Right ventricle myocardium inferior (tissue), 1 donor: ENCODE results near the gene DNAJB7. TPM values are rescaled to one million over a fixed set of nuclear protein-coding genes. Genes with fewer than 3 reads are reported as not detected.

Experiments
- microRNA-seq: library from miRNA; unstranded; fragments of <30 nt; microRNA quantifications from one replicate; pipeline ENCODE4 v1.2.0, GENCODE V29; 2020
- total RNA-seq: library from RNA; stranded (reverse); fragmentation: NEBNext Ultra II Directional; extraction: Animal tissue kit (Norgen Biotek cat#: 25700); gene quantifications from one replicate; pipeline ENCODE4 v1.2.1, GENCODE V29; 2021
- donor health status: DM: no; HTN: yes; CAD: no; lungs with severe emphysema.

The DNAJB7 gene
- total RNA-seq, 1 donor from 2014 or later = not detected

Small RNA genes lying within 50 kb of the gene (microRNA-seq; reads per million reads assigned to microRNA genes)
- gene MIR4766 = not detected

Other genes starting within 250 kb of the DNAJB7 start
- 26.7 TPM for gene MRTFA, start 225.4 kb downstream of the DNAJB7 start, total RNA-seq
- gene MCHR1, start 182.6 kb downstream of the DNAJB7 start, total RNA-seq = 1.2 TPM
- 3.1 TPM for gene SLC25A17, start 42.8 kb downstream of the DNAJB7 start, total RNA-seq
- gene ST13, start 5.5 kb downstream of the DNAJB7 start, total RNA-seq = 197 TPM
- 23.7 TPM for gene XPNPEP3, start 5.0 kb downstream of the DNAJB7 start, total RNA-seq
- 74.1 TPM for gene RBX1, start 89.3 kb upstream of the DNAJB7 start, total RNA-seq
- gene EP300, start 230.5 kb upstream of the DNAJB7 start, total RNA-seq = 27.8 TPM